ENCODE measurements around the gene IRAK3. TPM values are rescaled to one million over a fixed set of nuclear protein-coding genes. Genes with fewer than 3 reads are reported as not detected.

Gene IRAK3
- total RNA-seq, 1 experiment from 2014 or later, result 0.44 TPM

GRCh38 chr12:66270613-66271012 is 81.6 kb downstream of the IRAK3 start:
- no peak overlapping the region for H2BK5ac ChIP-seq (ENCODE audit: insufficient read length, low read length)

More at GRCh38 chr12:66270613-66271012, 81.6 kb downstream of the IRAK3 start:
- Histone ChIP-seq H3K23me2 (ENCODE audit: insufficient read length, low read depth, low read length, poor library complexity, severe bottlenecking) (no peaks in the 10 kb centered on the region), H3T11ph (ENCODE audit: low read length) (no peak overlapping the region), H3K14ac (ENCODE audit: insufficient read depth, low read length) (no peak overlapping the region), H2AK5ac (ENCODE audit: insufficient read length, low read length) (no peak overlapping the region), H2BK20ac (ENCODE audit: low read depth, low read length, poor library complexity, severe bottlenecking) (no peak overlapping the region), H4K8ac (replicated peaks; ENCODE audit: insufficient read length, low read depth, low read length) (no peak overlapping the region), H4K5ac (ENCODE audit: insufficient read length, low read depth, low read length) (no peak overlapping the region), H2BK120ac (ENCODE audit: low read depth, low read length, poor library complexity, severe bottlenecking) (no peak overlapping the region), H3K23ac (ENCODE audit: insufficient read length, low read depth, low read length) (no peak overlapping the region), H4K91ac (ENCODE audit: insufficient read length, low read depth, low read length) (no peak overlapping the region), H3K9ac (ENCODE audit: extremely low read depth, insufficient read length, low read length) (no peak overlapping the region), H3K4me2 (ENCODE audit: insufficient read depth, insufficient read length, low read length) (no peak overlapping the region), H2BK12ac (ENCODE audit: insufficient read length, low read depth, low read length) (peak overlapping the region; percentile 64), H3K79me2 (ENCODE audit: insufficient read depth, low read length) (no peaks in the 10 kb centered on the region), H3K27ac (ENCODE audit: insufficient read length, low read depth, low read length) (no peak overlapping the region), H2BK15ac (ENCODE audit: low read depth, low read length) (no peak overlapping the region), H3K56ac (ENCODE audit: insufficient read length, low read depth, low read length) (no peak overlapping the region), H3K4me1 (ENCODE audit: insufficient read depth, low read length) (peaks cover 3% of the 10 kb centered on the region; the same call in 1 of the 2 replicates), H3K18ac (ENCODE audit: insufficient read length, low read depth, low read length) (no peak overlapping the region), H3K27me3 (ENCODE audit: insufficient read depth, low read length) (no peaks in the 10 kb centered on the region), H3K79me1 (ENCODE audit: insufficient read depth, low read depth, low read length, poor library complexity, severe bottlenecking) (no peaks in the 10 kb centered on the region), H3K9me3 (ENCODE audit: control insufficient read depth, low read depth, low read length) (no peaks in the 10 kb centered on the region), H2AFZ (ENCODE audit: low read length) (no peak overlapping the region), H3K4ac (ENCODE audit: low read depth, low read length) (no peak overlapping the region), H4K20me1 (ENCODE audit: control insufficient read depth, insufficient read depth, insufficient read length) (no peaks in the 10 kb centered on the region)
- H3K4me1 Mint-ChIP-seq, result peaks cover 13 to 16% of the 10 kb centered on the region in 2 experiments
- H3K27me3 Mint-ChIP-seq (ENCODE audit: low read depth), result no peaks in the 10 kb centered on the region
- no CpG with 5 or more reads among the region's 1 CpG for WGBS (ENCODE audit: extremely low coverage, insufficient read length, low lambda C conversion rate)
- H3K4me3 Mint-ChIP-seq, result no peak overlapping the region
- TF ChIP-seq CTCF (conservative IDR thresholded peaks at IDR 0.05), result no peak
- H3K9me3 Mint-ChIP-seq, result peaks cover 0 to 3% of the 10 kb centered on the region in 2 experiments; a peak in 2 of 5 replicates
- no peaks in the 10 kb centered on the region for H3K36me3 Mint-ChIP-seq (ENCODE audit: insufficient read depth in 1 of 3, low read depth in 3 of 3)
- no peak for DNase-seq
- no peak overlapping the region for H3K27ac Mint-ChIP-seq
